Activated CD4-positive, CD25-positive, alpha-beta regulatory T cell (primary cell): ENCODE data around the gene TTC5.
"Not testable (repeated sequence)": the region's sequence is repeated elsewhere in the genome, so short reads cannot be mapped to it uniquely, and the experiment has no call there.

Experiments used
- DNase-seq, 4 experiments: peaks; one replicate each; lab custom pipeline; 2025; lab: John Stamatoyannopoulos, UW

TTC5 gene

DNA sequence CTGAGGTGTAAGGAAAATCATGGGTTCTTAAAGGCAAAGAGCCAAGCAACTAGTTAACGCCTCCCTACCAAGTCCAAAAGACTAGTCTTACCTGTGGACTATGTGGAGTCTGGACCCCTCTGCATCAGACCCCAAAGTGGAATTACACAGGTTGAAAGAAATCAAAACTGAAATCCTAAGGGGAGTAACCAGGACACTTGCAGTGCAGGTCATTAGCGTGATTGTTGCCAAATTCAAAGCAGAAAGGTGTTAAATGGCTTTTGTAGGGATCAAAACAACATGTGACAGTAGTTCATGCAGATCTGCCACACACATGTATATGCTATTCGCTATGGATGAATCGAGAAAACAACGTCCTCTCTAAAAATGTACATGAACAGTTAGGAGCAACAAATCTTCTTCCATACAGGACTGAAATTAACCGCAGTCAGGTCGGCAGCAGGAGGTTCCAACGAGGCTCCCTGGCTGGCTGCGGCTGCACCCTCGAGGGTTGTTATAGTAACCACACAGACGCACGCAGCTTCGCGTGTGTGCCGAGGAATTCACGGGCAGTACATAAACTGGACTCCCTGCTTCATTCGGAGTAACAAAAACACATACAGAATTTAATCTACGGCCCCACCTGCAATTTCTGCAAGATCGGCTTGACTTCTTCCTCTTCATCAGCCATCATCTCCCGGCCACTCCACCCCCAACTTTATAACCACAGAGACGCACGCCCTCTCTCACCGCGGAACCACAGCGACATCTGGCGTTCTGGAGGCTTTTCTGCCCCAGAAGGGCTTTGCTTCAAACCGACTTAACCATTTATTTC lies at the start of gene TTC5:
Gene TTC5 (minus strand): TSS at position 687 of the 814 bp plus-strand sequence. CDS start 14 bp downstream, at position 673.
- DNase-seq: peak; percentile 68 to 86 (median 76)

DNA sequence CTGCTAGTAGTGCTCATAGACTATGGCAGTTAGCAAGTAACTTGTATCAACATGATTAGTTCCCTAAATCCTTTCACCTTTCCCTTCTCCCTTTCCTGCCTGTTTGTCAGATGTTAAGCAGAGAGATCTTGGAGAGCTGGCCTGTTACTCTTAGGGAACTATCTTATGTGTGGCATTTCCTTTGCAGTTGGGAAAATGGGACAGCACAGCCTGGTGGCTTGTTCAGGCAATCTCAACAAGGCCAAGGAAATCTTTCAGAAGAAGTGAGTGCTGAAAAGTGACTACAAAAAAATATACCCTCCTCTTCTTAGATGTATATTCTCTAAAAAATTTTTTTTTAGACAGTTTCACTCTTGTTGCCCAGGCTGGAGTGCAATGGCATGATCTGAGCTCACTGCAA lies 45.1 kb upstream of the TTC5 start:
- DNase-seq: no peak

DNA sequence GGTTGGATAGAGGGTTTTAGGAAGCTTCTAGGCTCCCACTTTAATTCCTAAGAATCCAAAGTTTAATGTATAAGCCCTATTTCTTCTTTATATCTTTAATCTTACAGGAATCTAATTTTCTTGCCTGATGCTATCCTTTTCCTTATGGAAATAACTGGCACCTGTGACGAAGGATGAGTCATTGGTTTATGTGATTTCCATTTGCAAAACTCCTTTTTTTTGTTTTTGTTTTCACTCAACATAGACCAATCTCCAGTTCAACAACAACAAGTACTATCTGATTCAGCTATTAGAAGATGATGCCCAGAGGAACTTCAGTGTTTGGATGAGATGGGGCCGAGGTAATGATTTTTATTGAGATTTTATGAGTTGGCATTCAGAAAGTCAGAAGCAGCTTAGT lies 44.5 kb upstream of the TTC5 start:
- DNase-seq: no peak

GRCh38 chr14:20347747-20348146 lies 42.0 kb upstream of the TTC5 start:
- DNase-seq: no peak

DNA sequence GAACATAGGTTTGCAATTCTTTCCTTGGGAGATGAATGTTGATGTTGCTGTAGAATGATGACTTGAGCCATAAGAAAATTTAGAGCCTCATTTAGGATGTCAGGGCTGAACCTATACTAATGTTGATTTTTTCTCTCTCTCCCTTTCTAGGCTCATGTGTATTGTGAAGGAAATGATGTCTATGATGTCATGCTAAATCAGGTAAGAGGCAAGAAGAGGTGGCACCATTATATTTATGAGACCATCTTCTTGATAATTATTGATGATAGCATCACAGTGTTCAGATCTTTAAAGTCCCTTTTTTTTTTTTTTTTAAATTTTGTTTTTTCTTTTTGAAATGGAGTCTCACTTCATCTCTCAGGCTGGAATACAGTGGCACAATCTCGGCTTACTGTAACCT lies 41.0 kb upstream of the TTC5 start:
- no peak for DNase-seq

- no peak for DNase-seq
Observed at GRCh38 chr14:20345366-20345765, 39.6 kb upstream of the TTC5 start.

- no peak for DNase-seq
Observed at GRCh38 chr14:20343862-20344220, 38.1 kb upstream of the TTC5 start.

DNA sequence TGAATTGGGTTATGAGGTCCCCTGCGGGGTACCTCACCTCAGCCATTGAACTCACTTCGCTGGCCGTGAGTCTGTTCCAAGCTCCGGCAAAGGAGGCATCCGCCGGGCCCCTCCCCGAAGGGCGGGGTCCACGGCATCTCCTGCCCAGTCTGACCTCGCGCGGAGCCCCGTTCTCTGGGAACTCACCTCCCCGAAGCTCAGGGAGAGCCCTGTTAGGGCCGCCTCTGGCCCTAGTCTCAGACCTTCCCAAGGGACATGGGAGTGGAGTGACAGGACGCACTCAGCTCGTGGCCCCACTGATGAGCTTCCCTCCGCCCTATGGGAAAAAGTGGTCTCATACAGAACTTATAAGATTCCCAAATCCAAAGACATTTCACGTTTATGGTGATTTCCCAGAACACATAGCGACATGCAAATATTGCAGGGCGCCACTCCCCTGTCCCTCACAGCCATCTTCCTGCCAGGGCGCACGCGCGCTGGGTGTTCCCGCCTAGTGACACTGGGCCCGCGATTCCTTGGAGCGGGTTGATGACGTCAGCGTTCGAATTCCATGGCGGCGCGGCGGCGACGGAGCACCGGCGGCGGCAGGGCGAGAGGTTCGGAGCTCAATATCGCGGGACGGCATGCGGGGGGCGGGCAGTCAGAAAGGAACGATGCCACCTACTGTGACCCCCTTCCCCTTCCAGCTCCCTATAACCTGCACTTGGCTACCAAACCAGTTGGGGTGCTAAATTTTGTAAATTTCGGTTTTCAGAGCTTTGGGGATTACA lies 37.5 kb upstream of the TTC5 start, which contains the start of gene PARP2:
Gene PARP2 (plus strand): TSS at position 544 of the 770 bp plus-strand sequence. CDS start 7 bp downstream, at position 551.
- DNase-seq: peak; percentile 65 to 76 (median 72)

- no peak for DNase-seq
Observed at GRCh38 chr14:20341646-20342045, 35.9 kb upstream of the TTC5 start.

GRCh38 chr14:20341032-20341431 lies 35.3 kb upstream of the TTC5 start:
- not testable (repeated sequence) for DNase-seq

DNA sequence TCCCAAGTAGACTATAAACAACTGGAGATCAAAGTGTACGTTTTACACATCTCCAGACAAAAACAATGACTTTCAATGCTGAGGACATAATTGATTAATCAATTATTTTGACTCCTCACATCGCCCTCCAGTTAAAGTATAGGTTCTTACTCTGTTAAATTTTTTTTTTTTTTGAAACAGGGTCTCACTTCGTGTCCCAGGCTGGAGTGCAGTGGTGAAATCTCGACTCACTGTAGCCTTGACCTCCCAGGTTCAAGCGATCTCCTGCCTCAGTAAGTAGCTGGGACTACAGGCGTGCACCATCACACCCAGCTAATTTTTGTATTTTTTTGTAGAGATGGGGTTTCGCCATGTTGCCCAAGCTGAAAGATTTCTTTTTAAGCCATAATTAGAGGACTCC lies 28.3 kb upstream of the TTC5 start:
- no peak for DNase-seq

- DNase-seq: no peak
Observed at GRCh38 chr14:20333494-20333841, 27.7 kb upstream of the TTC5 start.

- peak in 1 of 4 experiments; percentile 7 for DNase-seq
Observed at GRCh38 chr14:20332788-20333493, 27.2 kb upstream of the TTC5 start, which contains the start of gene CCNB1IP1. TSS of gene CCNB1IP1 (minus strand) at chr14:20333279. CDS start at chr14:20316523, 16,756 bp downstream.

- no peak for DNase-seq
Observed at GRCh38 chr14:20332431-20332787, 26.7 kb upstream of the TTC5 start.

DNA sequence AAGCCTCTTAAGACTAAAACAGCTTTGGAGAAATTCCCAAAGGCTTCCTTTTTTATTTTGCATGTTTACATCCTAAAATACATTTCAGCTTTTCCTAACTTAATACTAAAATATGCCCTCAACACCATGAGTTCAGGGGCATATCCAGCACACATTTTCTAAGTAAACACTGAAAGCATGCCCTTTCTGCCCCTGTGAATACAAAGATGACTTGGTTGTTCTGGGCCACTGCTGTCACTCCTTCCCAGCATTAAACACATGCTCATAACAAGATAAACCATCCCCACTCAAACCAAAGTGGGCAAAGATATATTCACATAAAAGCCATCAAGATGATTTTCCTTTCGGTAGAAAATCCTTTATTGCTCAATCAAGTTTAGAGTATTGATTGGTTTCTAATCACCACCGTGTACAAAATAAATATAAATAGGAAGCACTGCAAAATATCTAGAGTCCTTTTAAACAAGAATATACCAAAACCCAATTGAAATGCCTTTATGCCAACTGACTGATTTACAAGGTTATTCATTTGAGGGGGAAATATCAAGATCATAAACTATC lies 25.4 kb upstream of the TTC5 start:
- DNase-seq: no peak

DNA sequence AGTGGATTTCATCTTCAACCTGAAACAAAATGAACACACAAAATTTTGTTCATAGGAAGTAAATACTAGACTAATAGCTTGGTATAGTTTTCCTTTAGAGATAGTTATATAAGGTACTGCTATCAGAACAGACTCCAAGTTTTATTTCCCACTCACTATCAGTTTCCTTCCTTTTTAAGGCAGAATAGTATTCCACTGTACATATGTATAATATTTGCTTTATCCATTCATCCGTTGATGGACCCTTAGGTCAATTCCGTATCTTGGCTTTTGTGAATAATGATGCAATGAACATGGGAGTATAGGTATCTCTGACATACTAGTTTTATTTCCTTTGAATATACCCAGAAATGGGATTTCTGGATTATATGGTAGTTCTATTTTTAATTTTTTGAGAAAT lies 23.6 kb upstream of the TTC5 start:
- DNase-seq: no peak

- DNase-seq: no peak
Observed at GRCh38 chr14:20328705-20329104, 23.0 kb upstream of the TTC5 start.

- no peak for DNase-seq
Observed at GRCh38 chr14:20327005-20327869, 21.5 kb upstream of the TTC5 start.

- DNase-seq: no peak
Observed at GRCh38 chr14:20317720-20318119, 12.0 kb upstream of the TTC5 start.

- DNase-seq: no peak
Observed at GRCh38 chr14:20314026-20314425, 8.3 kb upstream of the TTC5 start.

DNA sequence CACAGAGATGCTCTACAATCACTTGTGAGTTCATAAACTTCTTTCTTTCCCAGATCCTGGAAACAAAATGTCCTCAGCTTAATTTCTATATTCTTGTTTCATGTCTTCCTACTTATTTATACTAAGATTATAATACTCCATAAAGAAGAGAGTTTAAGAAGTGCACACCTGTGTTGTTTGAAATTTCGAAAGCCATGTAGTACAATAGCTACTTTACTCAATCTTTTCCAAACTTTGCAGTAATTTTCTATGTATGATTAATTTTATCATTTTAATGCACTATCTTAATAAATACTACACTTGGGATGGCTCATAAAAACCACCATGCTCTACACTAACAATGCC lies 300 bp upstream of the TTC5 start:
- DNase-seq: no peak
